Heart left ventricle (tissue), 16 donors: ENCODE results near the gene ARHGAP23. TPM values are rescaled to one million over a fixed set of nuclear protein-coding genes. Genes with fewer than 3 reads are reported as not detected.

Experiments used
- ATAC-seq, 4 donors: fragments of 200-7000 bp; cut with Tn5 transposase; one replicate each; pipeline ENCODE4 v1.9.1; 2020 to 2022; ENCODE audit warnings: moderate library complexity in 4 of 4, mild to moderate bottlenecking in 3 of 4, moderate number of reproducible peaks in 1 of 4
- DNase-seq, 5 donors: peaks; one replicate each; pipeline ENCODE4 v3.0.0-alpha.2; 2020
- H3K27ac ChIP-seq, 12 donors: fragments of 200-600 bp; sonication (generic) in 4 of 12; one replicate each; pipeline versions ENCODE4 v1.5.0 to v1.8.0; 2016 to 2022; ENCODE audit warnings: mild to moderate bottlenecking in 2 of 12
- H3K27me3 ChIP-seq, 9 donors: fragments of 200-600 bp; sonication (generic) in 2 of 9; one replicate each; pipeline versions ENCODE4 v1.5.1 to v1.8.0; 2016 to 2022; ENCODE audit warnings: mild to moderate bottlenecking in 3 of 9
- H3K36me3 ChIP-seq, 9 donors: fragments of 200-600 bp; sonication (generic) in 2 of 9; one replicate each; pipeline versions ENCODE4 v1.5.0 to v1.8.0; 2018 to 2022; ENCODE audit warnings: mild to moderate bottlenecking in 2 of 9
- H3K4me1 ChIP-seq, 12 donors: fragments of 200-600 bp; sonication (generic) in 4 of 12; one replicate each; pipeline versions ENCODE4 v1.5.0 to v1.8.0; 2016 to 2022; ENCODE audit warnings: mild to moderate bottlenecking in 3 of 12
- H3K4me3 ChIP-seq, 12 donors: fragments of 200-600 bp; sonication (generic) in 4 of 12; one replicate each; pipeline versions ENCODE4 v1.5.0 to v1.8.0; 2017 to 2022; ENCODE audit warnings: mild to moderate bottlenecking in 9 of 12, moderate library complexity in 4 of 12
- H3K9me3 ChIP-seq, 12 donors: fragments of 200-600 bp; sonication (generic) in 4 of 12; one replicate each; pipeline versions ENCODE4 v1.5.0 to v1.8.0; 2016 to 2022; ENCODE audit warnings: mild to moderate bottlenecking in 1 of 12
- POLR2A ChIP-seq, 2 donors: fragments of 450-650 bp; IDR thresholded peaks; one replicate each; pipeline ENCODE4 v1.6.1; 2017; ENCODE audit warnings: antibody characterized with exemption in 2 of 2, mild to moderate bottlenecking in 2 of 2, moderate library complexity in 2 of 2
- WGBS, 4 donors: extraction: QIAGEN DNeasy Blood & Tissue Kit in 2 of 4; methylation state at CpG; one replicate each; pipeline versions ENCODE4 v1.1.5 to v1.1.7; 2013 to 2018; 5-methylcytosine and 5-hydroxymethylcytosine counted together
- intact Hi-C, 10 donors: fragments of 100-400 bp; cut with DNase I; formaldehyde crosslinking; loops; one replicate each; pipeline versions ENCODE4 v1.11.1 to v1.14.2; 2022
- polyA plus RNA-seq, 2 donors: library from polyadenylated mRNA; stranded (reverse); fragments of 200-250 nt; gene quantifications; one replicate each; pipeline ENCODE4 v1.2.3, GENCODE V29; 2013
- total RNA-seq, 9 donors: library from RNA; depleted of rRNA in 2 of 9; stranded (reverse); fragments of >200 nt in 2 of 9; fragmentation: NEBNext Ultra II Directional in 3 of 9; extraction: Animal tissue kit (Norgen Biotek cat#: 25700) in 3 of 9; gene quantifications; one replicate each; pipeline versions ENCODE4 v1.1.0 to v1.2.4, GENCODE V29; 2016 to 2023
- TF ChIP-seq, protein P1 (sequence below), 12 donors: fragments of 200-600 bp; sonication (generic) in 4 of 12; IDR thresholded peaks; one replicate each; pipeline versions ENCODE4 v1.5.0 to v1.8.0; 2018 to 2022; ENCODE audit warnings: antibody characterized with exemption in 12 of 12, mild to moderate bottlenecking in 5 of 12
- donor health status: ischemic (EF 13 %, LVEDD 7.1; RV severe dilation, severe dysfunction).
- donor health status: healthy with polysubstance abuse.
- donor health status: DM: no; HTN: yes; CAD: no.
- donor health status: DM: no; HTN: no; CAD: no.
- donor health status: ischemic (EF 25% LVEDD 6.9; RV normal size, moderate dysfunction).
- donor health status: ischemic (EF 25% LVEDD 5.7; RV mildly dilated, moderate dysfunction).
- donor health status: healthy.
- donor health status: DM: yes; HTN: yes; CAD: no.
- donor health status: ischemic (EF 35%, LVEDD 5.7; RV mildly dilated, moderate dysfunction).
- donor health status: nonischemic (EF 11% LVEDD 7.7; RV severe dilation, severe dysfunction).
- donor health status: DM: yes; HTN: yes; CAD: no.
- donor health status: PGD.
- donor health status: ischemic (EF 29% LVEDD 5.4; RV normal size, mild dysfunction).
- donor health status: nonischemic (EF 23%, LVEDD 6.1; RV moderate dilation, normal function).

ARHGAP23 gene
- total and polyA plus RNA-seq, 11 donors, result 28.0 to 73.1 (median 66.3) TPM

DNA sequence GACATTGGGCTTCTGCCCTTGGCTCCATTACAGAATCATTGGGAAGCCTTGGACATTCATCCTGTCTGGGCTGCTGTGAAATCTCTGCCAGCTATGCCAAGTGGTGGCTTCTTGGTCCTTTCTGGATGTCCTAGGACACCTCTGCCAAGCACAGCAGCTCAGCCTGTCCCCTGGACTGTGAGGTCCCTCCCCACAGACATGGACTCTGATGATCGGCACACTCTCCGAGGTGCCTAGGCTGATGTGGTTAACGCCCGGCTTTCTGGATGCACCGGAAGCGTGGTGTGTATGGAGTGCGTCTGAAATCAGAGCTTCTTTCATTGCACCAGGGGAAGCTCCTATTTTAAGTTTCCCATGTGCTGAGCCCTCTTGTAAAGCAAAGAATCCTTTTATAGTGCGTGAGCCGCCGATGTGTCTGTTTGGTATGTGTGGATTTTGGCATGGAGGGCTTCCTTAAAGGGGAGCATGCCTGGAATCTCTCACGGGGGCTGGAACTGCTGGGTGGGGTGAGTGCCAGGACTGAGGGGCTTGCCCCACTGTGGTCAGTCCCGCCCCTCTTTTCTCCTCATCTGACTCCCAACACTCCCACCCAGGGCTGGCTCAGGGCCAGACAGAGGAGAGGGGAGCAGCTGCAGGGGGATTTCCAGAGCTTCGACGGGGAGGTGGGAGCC is 7.0 kb upstream of the ARHGAP23 start:
- DNase-seq (no peak), ATAC-seq (peak; percentile 4 to 31 (median 12))
- Histone ChIP-seq H3K4me3 (peak overlapping the region in 2 of 12 donors; percentile 15 to 17), H3K4me1 (peaks cover 0 to 65% (median 33%) of the 10 kb centered on the region in 12 donors), H3K9me3 (no peaks in the 10 kb centered on the region), H3K36me3 (no peaks in the 10 kb centered on the region), H3K27ac (peak overlapping the region in 10 of 12 donors; percentile 27 to 79 (median 52)), H3K27me3 (peaks cover 0 to 31% (median 19%) of the 10 kb centered on the region in 9 donors)
- WGBS, 4 donors, result 2 to 9% (median 4%) methylated on average over 14 of the region's 14 CpGs
- intact Hi-C loops, result loop anchor here in 9 of 10 donors (5.0 to 10.0 kb wide), 6 partner anchors 61 to 246 kb away; no protein-coding TSS in a partner anchor
- TF ChIP-seq, protein P1, sequence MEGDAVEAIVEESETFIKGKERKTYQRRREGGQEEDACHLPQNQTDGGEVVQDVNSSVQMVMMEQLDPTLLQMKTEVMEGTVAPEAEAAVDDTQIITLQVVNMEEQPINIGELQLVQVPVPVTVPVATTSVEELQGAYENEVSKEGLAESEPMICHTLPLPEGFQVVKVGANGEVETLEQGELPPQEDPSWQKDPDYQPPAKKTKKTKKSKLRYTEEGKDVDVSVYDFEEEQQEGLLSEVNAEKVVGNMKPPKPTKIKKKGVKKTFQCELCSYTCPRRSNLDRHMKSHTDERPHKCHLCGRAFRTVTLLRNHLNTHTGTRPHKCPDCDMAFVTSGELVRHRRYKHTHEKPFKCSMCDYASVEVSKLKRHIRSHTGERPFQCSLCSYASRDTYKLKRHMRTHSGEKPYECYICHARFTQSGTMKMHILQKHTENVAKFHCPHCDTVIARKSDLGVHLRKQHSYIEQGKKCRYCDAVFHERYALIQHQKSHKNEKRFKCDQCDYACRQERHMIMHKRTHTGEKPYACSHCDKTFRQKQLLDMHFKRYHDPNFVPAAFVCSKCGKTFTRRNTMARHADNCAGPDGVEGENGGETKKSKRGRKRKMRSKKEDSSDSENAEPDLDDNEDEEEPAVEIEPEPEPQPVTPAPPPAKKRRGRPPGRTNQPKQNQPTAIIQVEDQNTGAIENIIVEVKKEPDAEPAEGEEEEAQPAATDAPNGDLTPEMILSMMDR (IDR thresholded peaks at IDR 0.05), result no peak
- no peak for TF ChIP-seq POLR2A (IDR thresholded peaks at IDR 0.05)

DNA sequence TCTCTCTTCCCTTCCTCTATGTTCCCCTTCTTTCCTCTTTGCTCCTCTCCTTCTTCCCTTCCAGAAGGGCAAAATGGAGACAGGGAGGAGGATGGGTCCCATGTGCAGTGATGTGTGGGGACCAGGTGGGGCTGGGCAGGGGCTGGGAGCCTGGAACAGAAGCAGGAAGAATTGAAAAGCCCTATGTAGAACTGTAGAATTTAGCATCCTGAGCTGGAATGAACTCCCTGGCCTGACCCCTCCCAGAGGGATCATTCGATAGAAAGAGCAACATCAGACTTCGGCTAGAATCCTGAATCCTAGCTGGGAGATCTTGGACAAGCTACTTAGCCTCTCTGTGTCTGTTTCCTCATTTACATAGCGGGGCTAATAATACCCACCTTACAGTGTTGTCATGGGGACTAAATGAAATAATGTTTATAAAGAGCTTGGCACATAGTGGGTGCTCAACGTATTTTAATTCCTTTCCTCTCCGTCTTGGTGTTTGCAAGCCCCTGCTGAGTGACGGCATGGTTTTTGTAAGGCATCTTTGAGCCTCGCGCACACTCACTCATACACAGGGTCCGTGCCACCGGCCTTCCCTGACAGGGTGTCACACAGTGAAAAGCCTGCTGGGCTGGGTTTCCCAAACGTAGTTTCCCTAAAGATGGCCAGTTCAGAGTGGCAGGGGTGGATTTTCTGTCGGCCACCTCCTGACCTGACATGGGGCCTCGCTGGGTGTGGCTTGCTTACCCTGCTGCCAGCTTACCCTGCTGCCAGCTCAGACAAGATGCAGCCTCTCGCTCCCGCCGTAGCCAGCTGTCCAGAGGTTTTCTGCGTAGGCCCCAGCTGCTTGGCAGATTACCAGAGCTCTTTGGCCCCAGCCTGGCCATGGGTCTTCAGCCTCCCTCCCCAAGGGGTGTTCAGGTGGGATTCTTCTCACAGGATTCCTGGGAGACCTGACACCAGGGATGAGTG is 6.1 kb upstream of the ARHGAP23 start:
- Histone ChIP-seq H3K27ac (peak overlapping the region in 7 of 12 donors; percentile 49 to 79 (median 76)), H3K27me3 (peaks cover 0 to 31% (median 16%) of the 10 kb centered on the region in 9 donors), H3K9me3 (no peaks in the 10 kb centered on the region), H3K4me1 (peaks cover 2 to 73% (median 41%) of the 10 kb centered on the region in 12 donors), H3K4me3 (no peak overlapping the region), H3K36me3 (no peaks in the 10 kb centered on the region)
- intact Hi-C loops, result loop anchor here (2.0 to 10.0 kb wide), 8 partner anchors 60 to 245 kb away; no protein-coding TSS in a partner anchor
- ATAC-seq, result peak in 1 of 4 donors; percentile 14
- no peak for DNase-seq
- TF ChIP-seq, protein P1 (IDR thresholded peaks at IDR 0.05), result no peak
- no peak for TF ChIP-seq POLR2A (IDR thresholded peaks at IDR 0.05)
- WGBS, 4 donors, result 47 to 56% (median 52%) methylated on average over 17 of the region's 17 CpGs

DNA sequence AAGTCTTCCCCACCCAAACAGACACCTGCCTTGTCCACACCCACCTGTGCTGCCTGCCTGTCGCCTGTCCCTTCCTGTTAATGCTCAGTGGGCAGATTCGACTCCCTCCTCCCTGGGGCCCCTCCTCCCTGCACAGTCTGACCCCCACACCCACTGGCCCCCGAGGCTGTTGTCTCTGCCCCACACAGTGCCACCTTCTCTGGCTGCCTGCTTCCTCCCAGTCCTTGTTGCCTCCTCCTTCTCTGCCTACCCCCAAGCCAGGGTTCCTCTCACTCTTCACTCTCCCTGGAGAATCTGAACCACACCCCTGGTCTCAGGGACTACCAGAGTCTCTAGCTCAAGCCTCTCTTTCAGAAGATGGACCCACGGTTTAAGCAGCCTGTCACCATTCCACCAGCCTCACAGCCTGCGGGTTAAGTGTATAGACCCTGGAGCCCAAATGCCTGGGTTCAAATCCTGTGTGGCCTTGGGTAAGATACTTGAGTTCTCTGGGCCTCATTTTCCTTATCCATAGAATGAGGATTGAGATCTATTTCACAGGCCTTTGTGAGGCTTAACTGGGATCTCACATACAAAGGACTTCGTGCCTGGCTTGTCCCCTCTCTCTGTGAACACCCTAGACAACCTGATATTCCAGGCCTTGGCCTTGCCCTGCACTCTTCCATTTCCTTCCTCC is 3.8 kb upstream of the ARHGAP23 start:
- no peak for TF ChIP-seq POLR2A (IDR thresholded peaks at IDR 0.05)
- Histone ChIP-seq H3K9me3 (no peaks in the 10 kb centered on the region), H3K27me3 (peaks cover 0 to 11% (median 0%) of the 10 kb centered on the region in 9 donors), H3K36me3 (no peaks in the 10 kb centered on the region), H3K27ac (peak overlapping the region in 10 of 12 donors; percentile 28 to 99 (median 92)), H3K4me1 (peaks cover 9 to 81% (median 49%) of the 10 kb centered on the region in 12 donors), H3K4me3 (no peak overlapping the region)
- ATAC-seq (no peak), DNase-seq (no peak)
- intact Hi-C loops, result loop anchor here in 9 of 10 donors (5.0 to 10.0 kb wide), 6 partner anchors 58 to 243 kb away; no protein-coding TSS in a partner anchor
- WGBS, 4 donors, result 67 to 74% (median 73%) methylated on average over 6 of the region's 6 CpGs

GRCh38 chr17:38425031-38425430 is 3.2 kb upstream of the ARHGAP23 start:
- Histone ChIP-seq H3K27me3 (peaks cover 0 to 6% (median 0%) of the 10 kb centered on the region in 9 donors), H3K4me3 (no peak overlapping the region), H3K36me3 (no peaks in the 10 kb centered on the region), H3K4me1 (peaks cover 9 to 81% (median 52%) of the 10 kb centered on the region in 12 donors), H3K9me3 (no peaks in the 10 kb centered on the region), H3K27ac (peak overlapping the region; percentile 11 to 99 (median 80))
- no peak for TF ChIP-seq POLR2A (IDR thresholded peaks at IDR 0.05)
- TF ChIP-seq, protein P1 (IDR thresholded peaks at IDR 0.05), result no peak
- DNase-seq, result peak in 1 of 5 donors; percentile 48
- intact Hi-C loops, result loop anchor here in 4 of 10 donors (5.0 to 10.0 kb wide), 2 partner anchors 42 to 240 kb away; no protein-coding TSS in a partner anchor
- no peak for ATAC-seq
- 54 to 68% (median 60%) methylated on average over 13 of the region's 13 CpGs for WGBS, 4 donors
